Activated naive CD8-positive, alpha-beta T cell treated with anti-CD3 and anti-CD28 coated beads, Interleukin-2, amount 10 ng/mL, durations not matched to agents 7 days and 5 days (primary cell): ENCODE results near the gene TMEM266. TPM values are rescaled to one million over a fixed set of nuclear protein-coding genes. Genes with fewer than 3 reads are reported as not detected.

Experiments
- ATAC-seq: fragments of 150-1000 bp; cut with Tn5 transposase; one replicate; pipeline ENCODE4 v1.10.0; 2021; ENCODE audit warnings: low read depth, moderate library complexity
- POLR2A ChIA-PET: fragments of 350-600 bp; sonication (Branson Sonifier 250); formaldehyde crosslinking; loops from one replicate; lab custom pipeline; 2021; ENCODE audit warnings: antibody characterized with exemption; lab: Charles Lee
- DNase-seq: peaks from one replicate; pipeline ENCODE4 v3.0.0; 2021
- H3K27ac Mint-ChIP-seq: one replicate; pipeline ENCODE4 v1.8.0; 2022; ENCODE audit warnings: mild to moderate bottlenecking, mixed read lengths
- H3K27me3 Mint-ChIP-seq: one replicate; pipeline ENCODE4 v1.8.0; 2022; ENCODE audit warnings: mild to moderate bottlenecking, moderate library complexity, mixed read lengths
- H3K36me3 Mint-ChIP-seq: one replicate; pipeline ENCODE4 v1.8.0; 2021; ENCODE audit warnings: mild to moderate bottlenecking, mixed read lengths
- H3K4me1 Mint-ChIP-seq: one replicate; pipeline ENCODE4 v1.8.0; 2021; ENCODE audit warnings: mixed read lengths
- H3K4me3 Mint-ChIP-seq: one replicate; pipeline ENCODE4 v1.8.0; 2022; ENCODE audit warnings: mild to moderate bottlenecking, moderate library complexity, mixed read lengths
- H3K9me3 Mint-ChIP-seq: one replicate; pipeline ENCODE4 v1.8.0; 2021; ENCODE audit warnings: mixed read lengths
- total RNA-seq, 2 experiments: library from RNA; stranded (reverse); gene quantifications; one replicate each; pipeline ENCODE4 v1.2.3, GENCODE V29; 2021

The TMEM266 gene
- total RNA-seq, 2 experiments from 2014 or later: not detected

DNA sequence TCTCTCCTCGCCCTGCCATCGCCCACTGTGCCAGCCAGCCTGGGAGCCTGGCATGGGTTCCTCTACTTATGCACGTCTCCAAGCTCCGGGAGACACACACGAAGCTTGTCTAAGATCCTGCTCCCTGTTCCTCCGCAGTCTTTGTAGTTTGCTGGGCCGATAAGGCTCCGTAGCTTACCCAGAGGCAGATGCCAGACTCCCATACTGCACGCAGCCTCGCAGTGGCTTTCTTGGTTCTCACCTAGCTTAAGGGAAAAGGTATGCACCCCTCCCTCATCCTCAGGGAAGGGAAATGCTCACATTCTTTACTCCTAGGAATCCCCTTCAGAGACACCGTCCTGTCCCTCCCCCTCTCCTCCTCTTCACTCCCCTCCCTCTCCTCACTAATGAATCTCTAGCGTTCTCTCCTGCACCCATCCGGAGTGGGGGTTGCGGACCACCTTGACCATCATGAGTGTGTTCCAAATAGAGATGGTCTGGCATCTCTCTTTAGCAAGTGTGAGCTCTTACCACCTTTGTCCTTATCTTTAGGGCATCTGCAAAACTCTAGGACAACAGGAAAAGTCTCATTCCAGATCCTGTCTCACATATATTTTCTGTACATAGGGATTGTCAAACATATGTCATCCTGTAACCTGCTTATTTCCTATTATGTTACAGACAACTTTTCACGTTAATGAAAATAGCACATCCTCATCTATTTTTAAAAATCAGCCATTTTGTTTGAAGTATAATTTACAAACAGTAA, 56.5 kb downstream of the TMEM266 start:
- Mint-ChIP-seq H3K36me3 (no peaks in the 10 kb centered on the region), H3K4me3 (no peak overlapping the region), H3K27me3 (peaks cover 19% of the 10 kb centered on the region), H3K27ac (no peak overlapping the region), H3K4me1 (no peaks in the 10 kb centered on the region), H3K9me3 (no peaks in the 10 kb centered on the region)
- DNase-seq (no peak), ATAC-seq (no peak)
- POLR2A ChIA-PET: no interaction called here

DNA sequence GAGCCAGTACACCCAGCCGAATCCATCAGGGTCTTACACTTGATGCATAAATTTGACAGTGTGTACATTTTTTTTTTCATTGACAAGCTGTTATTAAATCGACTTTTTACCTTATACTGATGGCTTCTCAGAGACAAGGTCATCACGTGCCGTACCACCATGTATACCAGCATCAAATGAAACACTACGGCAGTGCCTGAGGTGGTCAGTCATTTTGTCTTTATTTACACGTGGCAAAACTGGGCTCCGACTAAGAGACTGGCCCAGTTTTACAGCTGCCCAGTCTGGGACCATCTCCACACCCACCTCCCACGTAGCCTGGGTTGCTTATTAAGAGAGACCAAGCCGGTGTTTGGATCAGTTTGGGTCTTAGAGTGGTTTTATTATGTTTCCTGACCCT, 57.4 kb downstream of the TMEM266 start:
- H3K9me3 Mint-ChIP-seq: no peaks in the 10 kb centered on the region
- no peak for DNase-seq
- ATAC-seq: no peak
- POLR2A ChIA-PET: no interaction called here
- peaks cover 15% of the 10 kb centered on the region for H3K27me3 Mint-ChIP-seq
- H3K4me3 Mint-ChIP-seq: no peak overlapping the region
- no peak overlapping the region for H3K27ac Mint-ChIP-seq
- H3K4me1 Mint-ChIP-seq: no peaks in the 10 kb centered on the region
- no peaks in the 10 kb centered on the region for H3K36me3 Mint-ChIP-seq

DNA sequence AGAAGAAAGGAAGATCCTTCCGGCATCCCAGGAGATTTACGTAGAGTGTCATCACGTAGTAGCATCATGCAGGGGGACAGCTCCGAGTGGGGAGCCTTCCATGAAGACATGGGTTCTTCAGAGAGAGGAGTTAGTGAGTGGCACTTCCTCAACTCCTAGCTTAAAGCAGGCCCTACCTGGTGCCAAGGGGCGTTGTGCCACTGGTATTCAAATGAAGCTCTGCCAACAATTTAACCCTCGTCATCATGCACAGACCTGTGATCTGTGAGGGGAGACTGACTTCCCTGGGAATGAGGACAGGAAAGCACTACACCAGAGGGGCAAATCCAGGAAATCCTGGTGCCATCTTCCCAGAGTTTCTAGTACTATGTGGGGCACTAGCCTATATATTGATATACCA, 59.0 kb downstream of the TMEM266 start:
- no peaks in the 10 kb centered on the region for H3K4me1 Mint-ChIP-seq
- no peaks in the 10 kb centered on the region for H3K36me3 Mint-ChIP-seq
- no peak for ATAC-seq
- H3K27ac Mint-ChIP-seq: no peak overlapping the region
- no peak for DNase-seq
- H3K9me3 Mint-ChIP-seq: no peaks in the 10 kb centered on the region
- H3K27me3 Mint-ChIP-seq: peaks cover 23% of the 10 kb centered on the region
- POLR2A ChIA-PET: no interaction called here
- H3K4me3 Mint-ChIP-seq: no peak overlapping the region

DNA sequence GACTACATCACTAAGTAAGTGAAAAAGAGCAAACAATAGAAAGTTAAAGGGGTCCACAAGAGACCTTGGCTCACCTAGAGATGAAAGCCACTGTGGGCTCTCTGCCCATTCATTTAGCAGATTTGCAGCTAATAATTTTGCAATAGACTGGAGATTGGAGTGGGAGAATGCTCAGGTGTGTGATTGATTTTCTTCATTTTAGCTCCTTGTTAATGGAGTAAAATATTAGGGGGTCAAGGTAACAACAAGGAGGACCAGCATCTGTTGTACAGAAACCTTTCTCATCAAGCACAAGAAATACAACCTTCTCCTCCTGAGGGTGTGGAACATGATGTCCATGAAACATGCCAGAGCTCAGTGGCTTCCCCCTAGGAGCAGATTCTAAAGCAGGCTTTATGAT, 63.2 kb downstream of the TMEM266 start:
- DNase-seq (no peak), ATAC-seq (no peak)
- POLR2A ChIA-PET: no interaction called here
- H3K27me3 Mint-ChIP-seq: peaks cover 21% of the 10 kb centered on the region
- H3K36me3 Mint-ChIP-seq: no peaks in the 10 kb centered on the region
- H3K4me1 Mint-ChIP-seq: no peaks in the 10 kb centered on the region
- no peak overlapping the region for H3K4me3 Mint-ChIP-seq
- no peak overlapping the region for H3K27ac Mint-ChIP-seq
- no peaks in the 10 kb centered on the region for H3K9me3 Mint-ChIP-seq

DNA sequence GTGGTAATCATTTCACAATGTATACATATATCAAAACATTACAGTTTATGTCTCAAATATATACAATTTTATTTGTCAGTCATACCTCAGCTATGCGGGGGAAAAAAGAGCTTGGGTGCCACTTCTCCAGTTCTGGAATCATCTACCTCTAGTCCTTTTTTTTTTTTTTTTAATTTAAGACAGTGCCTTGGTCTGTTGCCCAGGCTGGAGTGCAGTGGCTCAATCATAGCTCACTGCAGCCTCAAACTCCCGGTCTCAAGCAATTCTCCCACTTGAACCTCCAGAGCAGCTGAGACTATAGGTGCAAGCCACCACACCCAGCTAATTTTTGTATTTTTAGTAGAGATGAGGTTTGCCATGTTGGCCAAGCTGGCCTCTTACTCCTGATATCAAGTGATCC, 67.4 kb downstream of the TMEM266 start:
- no peaks in the 10 kb centered on the region for H3K4me1 Mint-ChIP-seq
- no peaks in the 10 kb centered on the region for H3K9me3 Mint-ChIP-seq
- H3K27ac Mint-ChIP-seq: no peak overlapping the region
- DNase-seq (no peak), ATAC-seq (no peak)
- peaks cover 36% of the 10 kb centered on the region for H3K27me3 Mint-ChIP-seq
- no peaks in the 10 kb centered on the region for H3K36me3 Mint-ChIP-seq
- POLR2A ChIA-PET: interaction anchor here (0.6 kb wide), 1 partner anchor 67 kb away, joined by 5 read pairs; the partner anchor contains the start of gene TMEM266
- H3K4me3 Mint-ChIP-seq: no peak overlapping the region

DNA sequence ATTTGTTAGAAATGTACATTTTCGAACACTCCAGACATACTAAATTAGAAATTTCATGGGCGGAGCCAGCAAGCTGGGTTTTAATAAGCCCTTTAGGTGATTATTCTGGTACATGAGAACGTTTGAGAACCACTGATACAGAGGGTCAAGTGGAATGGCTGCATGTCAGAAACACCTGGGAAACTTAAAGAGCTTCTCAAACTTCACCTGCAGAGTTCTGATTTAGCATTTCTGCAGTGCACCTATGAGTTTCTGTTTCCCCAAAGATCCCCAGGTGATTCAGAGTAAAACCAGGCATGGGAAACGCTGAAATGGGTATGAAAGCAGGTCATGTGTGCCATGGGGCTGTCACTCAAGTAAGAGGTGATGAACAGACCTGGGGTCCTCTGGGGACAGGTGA, 68.1 kb downstream of the TMEM266 start:
- H3K4me3 Mint-ChIP-seq: no peak overlapping the region
- DNase-seq (no peak), ATAC-seq (no peak)
- no peak overlapping the region for H3K27ac Mint-ChIP-seq
- no peaks in the 10 kb centered on the region for H3K36me3 Mint-ChIP-seq
- POLR2A ChIA-PET: interaction anchor here (0.6 kb wide), 1 partner anchor 68 kb away, joined by 5 read pairs; the partner anchor contains the start of gene TMEM266
- no peaks in the 10 kb centered on the region for H3K4me1 Mint-ChIP-seq
- H3K27me3 Mint-ChIP-seq: peaks cover 30% of the 10 kb centered on the region
- no peaks in the 10 kb centered on the region for H3K9me3 Mint-ChIP-seq

DNA sequence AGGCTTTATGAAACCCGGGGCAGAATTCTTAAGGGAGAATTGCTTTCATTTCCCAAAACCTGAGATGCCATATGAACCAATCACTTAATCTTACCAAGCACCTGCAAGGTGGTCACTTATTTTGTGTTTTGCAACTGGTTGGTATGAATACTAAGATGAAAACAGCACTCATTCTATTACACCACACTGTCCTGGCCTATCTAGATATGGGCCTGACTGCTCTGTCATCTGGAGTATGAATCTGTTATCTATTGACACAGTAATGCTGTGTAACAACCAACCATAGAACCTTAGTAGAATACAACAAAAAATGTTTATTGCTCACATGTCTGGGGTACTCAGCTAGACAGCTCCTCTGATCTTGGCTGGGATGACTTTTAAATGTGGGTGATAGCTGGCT, 74.8 kb downstream of the TMEM266 start:
- no peak overlapping the region for H3K27ac Mint-ChIP-seq
- POLR2A ChIA-PET: no interaction called here
- no peak for DNase-seq

DNA sequence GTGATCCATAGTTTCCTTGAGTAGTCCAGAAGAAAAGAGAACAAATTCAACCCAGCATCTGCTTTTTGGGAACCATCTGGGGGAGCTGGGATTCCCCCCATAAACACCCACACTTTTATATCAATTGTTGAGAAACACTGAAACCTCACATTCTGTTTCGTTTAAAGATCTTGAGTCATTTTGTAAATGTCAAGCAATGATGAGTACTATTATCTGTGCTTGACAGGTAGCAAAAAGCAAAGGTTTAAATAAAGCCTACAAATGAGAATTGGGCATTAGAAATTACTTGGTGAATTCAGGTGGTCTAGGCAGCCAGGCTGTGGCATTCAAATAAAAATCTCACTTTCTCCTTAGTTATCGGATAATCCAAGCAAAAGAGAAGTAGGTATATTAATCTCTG, 75.7 kb downstream of the TMEM266 start:
- H3K9me3 Mint-ChIP-seq: no peaks in the 10 kb centered on the region
- peaks cover 4% of the 10 kb centered on the region for H3K4me1 Mint-ChIP-seq
- no peak overlapping the region for H3K27ac Mint-ChIP-seq
- no peaks in the 10 kb centered on the region for H3K36me3 Mint-ChIP-seq
- no peak overlapping the region for H3K4me3 Mint-ChIP-seq
- H3K27me3 Mint-ChIP-seq: peaks cover 26% of the 10 kb centered on the region
- ATAC-seq: no peak
- POLR2A ChIA-PET: no interaction called here
- no peak for DNase-seq

More for the DNA sequence above, 74.8 kb downstream of the TMEM266 start:
- peaks cover 24% of the 10 kb centered on the region for H3K27me3 Mint-ChIP-seq
- H3K4me1 Mint-ChIP-seq: peaks cover 4% of the 10 kb centered on the region
- ATAC-seq: no peak
- no peaks in the 10 kb centered on the region for H3K9me3 Mint-ChIP-seq
- H3K36me3 Mint-ChIP-seq: no peaks in the 10 kb centered on the region
- no peak overlapping the region for H3K4me3 Mint-ChIP-seq

DNA sequence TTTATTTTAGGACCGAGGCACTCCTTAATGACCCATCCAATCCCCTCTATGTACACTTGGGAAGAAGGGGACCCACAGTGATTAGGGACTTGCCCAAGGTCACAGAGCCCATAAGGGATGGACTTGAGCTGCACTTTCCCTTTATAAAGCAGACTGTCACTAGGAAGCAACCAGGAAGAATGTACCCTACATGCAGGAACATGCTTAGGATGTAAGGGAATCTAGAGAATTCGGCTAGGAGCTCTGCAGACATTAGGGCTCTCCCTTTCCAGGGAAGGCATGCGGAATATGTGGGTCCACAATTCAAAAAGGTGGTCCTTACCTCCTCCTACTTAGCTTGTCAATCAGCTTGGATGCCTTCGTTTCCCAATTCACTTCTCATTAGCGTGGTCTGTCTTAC, 78.7 kb downstream of the TMEM266 start:
- ATAC-seq: no peak

DNA sequence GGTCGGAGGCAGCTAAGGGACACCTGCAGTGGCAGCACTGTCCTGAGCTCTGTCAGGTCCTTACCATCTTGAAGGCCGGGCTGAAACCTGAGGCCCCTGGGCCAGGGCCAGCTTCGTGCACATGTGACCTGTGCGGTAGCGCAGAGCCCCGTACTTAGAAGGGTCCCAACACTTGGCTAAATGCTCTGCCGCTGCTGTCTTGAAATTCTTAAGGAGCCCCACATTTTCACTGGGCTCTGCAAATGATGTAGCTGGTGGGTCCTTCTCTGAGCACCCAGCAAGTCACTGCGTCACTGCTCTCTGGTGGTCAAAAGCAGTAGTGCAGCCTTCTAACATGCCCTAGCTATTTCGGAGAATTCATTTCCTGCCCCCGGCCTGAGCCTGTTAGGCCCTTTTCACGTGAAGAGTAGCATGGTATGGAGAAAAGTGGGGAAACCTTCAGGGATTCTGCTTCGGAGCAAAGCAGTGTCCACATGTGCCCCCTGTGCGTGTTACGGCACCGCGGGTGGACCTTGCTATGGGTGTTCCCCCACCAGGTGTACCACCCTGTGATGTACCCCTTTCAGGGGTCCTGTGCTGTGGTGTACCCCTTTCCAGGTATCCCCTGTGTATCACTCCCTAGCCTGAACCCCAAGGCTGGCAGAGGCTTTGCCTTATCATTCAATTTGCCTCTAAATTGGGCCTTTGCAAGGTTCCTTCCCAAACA, 79.7 kb downstream of the TMEM266 start:
- no peak overlapping the region for H3K4me3 Mint-ChIP-seq
- no peaks in the 10 kb centered on the region for H3K36me3 Mint-ChIP-seq
- peaks cover 28% of the 10 kb centered on the region for H3K27me3 Mint-ChIP-seq
- H3K27ac Mint-ChIP-seq: no peak overlapping the region
- H3K4me1 Mint-ChIP-seq: peaks cover 4% of the 10 kb centered on the region
- POLR2A ChIA-PET: interaction anchor here (0.5 to 1.6 kb wide), 6 partner anchors 79 to 1150 kb away, joined by 3 to 7 read pairs (median 4); partner anchors contain the start of gene TMEM266
- DNase-seq: peak; percentile 70
- peak; percentile 87 for ATAC-seq
- no peaks in the 10 kb centered on the region for H3K9me3 Mint-ChIP-seq

More for the DNA sequence above, 78.7 kb downstream of the TMEM266 start:
- Mint-ChIP-seq H3K9me3 (no peaks in the 10 kb centered on the region), H3K27ac (no peak overlapping the region), H3K4me1 (peaks cover 4% of the 10 kb centered on the region), H3K27me3 (peaks cover 25% of the 10 kb centered on the region), H3K36me3 (no peaks in the 10 kb centered on the region), H3K4me3 (no peak overlapping the region)
- no peak for DNase-seq
- POLR2A ChIA-PET: interaction anchor here (1.4 to 1.6 kb wide), 2 partner anchors 78 to 329 kb away, joined by 5 to 7 read pairs; partner anchors contain the start of gene TMEM266

DNA sequence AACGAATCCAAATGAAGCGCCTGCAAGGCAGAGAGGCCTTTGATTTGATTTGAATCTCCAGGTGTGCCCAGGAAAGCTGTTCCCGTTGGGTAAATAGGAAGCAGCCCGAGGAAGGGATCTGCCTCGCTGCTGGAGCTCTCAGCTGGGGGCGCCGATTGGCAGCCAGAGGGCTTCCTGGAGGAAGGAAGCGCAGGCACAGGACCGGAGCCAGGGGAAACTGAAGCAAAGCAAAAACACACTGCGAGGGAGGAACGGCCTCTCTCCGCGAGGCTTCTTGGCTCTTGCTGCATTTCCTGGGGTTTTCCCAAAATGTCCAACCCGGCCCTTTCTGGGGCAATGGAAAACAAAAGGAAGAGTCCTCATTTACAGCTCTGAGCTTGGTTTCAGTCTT, 80.3 kb downstream of the TMEM266 start:
- ATAC-seq: no peak
- no peak for DNase-seq
- peaks cover 33% of the 10 kb centered on the region for H3K27me3 Mint-ChIP-seq
- peaks cover 4% of the 10 kb centered on the region for H3K4me1 Mint-ChIP-seq
- no peaks in the 10 kb centered on the region for H3K36me3 Mint-ChIP-seq
- POLR2A ChIA-PET: interaction anchor here (0.5 to 1.6 kb wide), 5 partner anchors 80 to 782 kb away, joined by 3 to 7 read pairs (median 5); partner anchors contain the start of gene TMEM266
- H3K4me3 Mint-ChIP-seq: no peak overlapping the region
- no peak overlapping the region for H3K27ac Mint-ChIP-seq
- H3K9me3 Mint-ChIP-seq: no peaks in the 10 kb centered on the region

DNA sequence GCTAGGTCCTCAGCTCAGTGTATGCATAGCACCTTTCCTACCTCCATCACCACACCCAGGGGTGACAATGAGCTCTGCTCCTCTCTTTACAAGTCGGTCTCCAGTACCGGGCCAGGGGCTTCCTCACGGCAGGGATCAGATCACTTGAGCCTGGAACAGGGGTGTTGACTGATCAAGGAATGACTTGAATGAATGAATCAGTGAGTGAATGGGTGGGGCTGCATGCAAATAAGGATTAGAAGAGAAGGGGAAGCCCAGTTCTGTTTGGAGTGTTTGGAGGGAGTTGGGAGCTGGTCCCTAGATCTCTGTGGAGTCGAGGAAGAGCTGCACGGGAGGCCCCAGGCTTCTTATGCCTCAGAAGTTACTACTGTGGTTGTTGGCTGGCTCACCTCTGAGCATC, 87.0 kb downstream of the TMEM266 start:
- Mint-ChIP-seq H3K36me3 (no peaks in the 10 kb centered on the region), H3K4me3 (no peak overlapping the region), H3K27ac (no peak overlapping the region), H3K27me3 (peaks cover 20% of the 10 kb centered on the region), H3K4me1 (peaks cover 18% of the 10 kb centered on the region), H3K9me3 (no peaks in the 10 kb centered on the region)
- ATAC-seq (no peak), DNase-seq (no peak)
- POLR2A ChIA-PET: no interaction called here

DNA sequence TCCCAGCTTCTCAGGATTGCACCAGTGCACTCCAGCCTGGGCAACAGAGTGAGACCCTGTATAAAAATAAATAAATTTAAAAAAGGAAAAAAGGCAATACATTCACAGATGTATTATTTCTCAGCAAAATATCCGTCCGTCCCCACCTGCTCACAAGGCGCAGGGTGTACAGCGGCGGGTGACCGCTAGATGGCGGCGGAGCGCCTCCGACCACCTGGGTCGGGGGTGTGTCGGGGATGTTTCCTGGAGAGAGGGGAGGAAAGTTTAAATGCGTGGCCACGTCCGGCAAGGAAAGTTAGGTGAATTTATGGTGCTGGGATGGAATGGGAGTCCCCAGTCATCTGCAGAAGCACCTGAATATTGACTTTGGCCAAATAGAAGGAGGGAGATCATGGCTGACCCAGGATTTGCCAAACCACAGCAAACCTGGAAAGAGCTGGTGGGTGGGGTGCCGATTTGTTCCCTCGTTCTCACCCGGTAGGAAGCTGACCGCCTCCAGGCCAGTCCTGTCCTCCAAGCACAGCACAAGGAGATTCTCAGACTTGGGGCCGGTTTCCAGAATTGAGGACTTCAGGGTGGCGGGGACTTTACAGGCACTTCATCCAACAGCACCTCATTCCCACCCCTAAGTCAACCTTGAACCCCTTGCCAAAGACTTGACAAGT, 88.3 kb downstream of the TMEM266 start:
- DNase-seq (peak; percentile 80), ATAC-seq (peak; percentile 70)
- Mint-ChIP-seq H3K4me3 (peak overlapping the region; percentile 31), H3K27me3 (peaks cover 20% of the 10 kb centered on the region), H3K27ac (no peak overlapping the region), H3K9me3 (no peaks in the 10 kb centered on the region), H3K4me1 (peaks cover 18% of the 10 kb centered on the region), H3K36me3 (no peaks in the 10 kb centered on the region)
- POLR2A ChIA-PET: no interaction called here
